Nephron (organoid): Measurements from ENCODE around the gene PARP14.

Source experiments
- H3K27ac Mint-ChIP-seq, 3 experiments: 2 replicates each; pipeline ENCODE4 v1.8.0; 2020; ENCODE audit warnings: mixed read lengths in 3 of 3, mild to moderate bottlenecking in 2 of 3, moderate library complexity in 1 of 3
- H3K27me3 Mint-ChIP-seq: 2 replicates; pipeline ENCODE4 v1.8.0; 2021; ENCODE audit warnings: low read depth, mild to moderate bottlenecking, moderate library complexity, mixed read lengths
- H3K36me3 Mint-ChIP-seq: 2 replicates; pipeline ENCODE4 v1.8.0; 2020; ENCODE audit warnings: low read depth, mixed read lengths
- H3K4me1 Mint-ChIP-seq: 2 replicates; pipeline ENCODE4 v1.8.0; 2020; ENCODE audit warnings: mixed read lengths
- H3K4me3 Mint-ChIP-seq, 3 experiments: 2 replicates each; pipeline ENCODE4 v1.8.0; 2020; ENCODE audit warnings: mild to moderate bottlenecking in 3 of 3, mixed read lengths in 3 of 3, moderate library complexity in 2 of 3
- H3K9me3 Mint-ChIP-seq: 2 replicates; pipeline ENCODE4 v1.8.0; 2020; ENCODE audit warnings: mixed read lengths
- TF ChIP-seq, protein P1 (sequence below), 3 experiments: fragments of 200-600 bp; sonication (generic); IDR thresholded peaks; one replicate each; pipeline ENCODE4 v1.5.0; 2021; ENCODE audit warnings: antibody characterized with exemption in 3 of 3; ENCODE audit not compliant: unreplicated experiment in 3 of 3

PARP14 gene

DNA sequence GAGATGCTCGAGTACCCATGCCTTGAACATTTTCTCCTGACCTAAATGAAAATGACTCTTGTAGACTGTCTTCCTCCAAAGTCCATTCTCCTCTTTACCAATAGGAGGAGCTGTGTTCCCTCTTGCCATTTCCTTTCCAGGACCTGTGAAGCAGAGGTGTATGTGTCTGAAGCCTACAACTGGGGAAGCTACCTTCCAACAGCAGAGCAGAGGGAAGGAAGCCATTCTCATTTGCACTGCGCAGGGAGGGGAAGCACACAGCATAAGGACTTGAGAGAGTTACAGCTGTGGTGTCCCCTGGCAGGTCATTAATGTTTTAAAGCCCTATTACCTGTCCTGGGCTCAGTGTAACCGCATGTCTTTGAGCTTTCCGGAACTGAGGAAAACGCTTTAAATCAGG lies 74.3 kb downstream of the PARP14 start:
- H3K9me3 Mint-ChIP-seq: no peaks in the 10 kb centered on the region
- H3K27ac Mint-ChIP-seq: no peak overlapping the region
- H3K36me3 Mint-ChIP-seq: peaks cover 26% of the 10 kb centered on the region
- TF ChIP-seq, protein P1, sequence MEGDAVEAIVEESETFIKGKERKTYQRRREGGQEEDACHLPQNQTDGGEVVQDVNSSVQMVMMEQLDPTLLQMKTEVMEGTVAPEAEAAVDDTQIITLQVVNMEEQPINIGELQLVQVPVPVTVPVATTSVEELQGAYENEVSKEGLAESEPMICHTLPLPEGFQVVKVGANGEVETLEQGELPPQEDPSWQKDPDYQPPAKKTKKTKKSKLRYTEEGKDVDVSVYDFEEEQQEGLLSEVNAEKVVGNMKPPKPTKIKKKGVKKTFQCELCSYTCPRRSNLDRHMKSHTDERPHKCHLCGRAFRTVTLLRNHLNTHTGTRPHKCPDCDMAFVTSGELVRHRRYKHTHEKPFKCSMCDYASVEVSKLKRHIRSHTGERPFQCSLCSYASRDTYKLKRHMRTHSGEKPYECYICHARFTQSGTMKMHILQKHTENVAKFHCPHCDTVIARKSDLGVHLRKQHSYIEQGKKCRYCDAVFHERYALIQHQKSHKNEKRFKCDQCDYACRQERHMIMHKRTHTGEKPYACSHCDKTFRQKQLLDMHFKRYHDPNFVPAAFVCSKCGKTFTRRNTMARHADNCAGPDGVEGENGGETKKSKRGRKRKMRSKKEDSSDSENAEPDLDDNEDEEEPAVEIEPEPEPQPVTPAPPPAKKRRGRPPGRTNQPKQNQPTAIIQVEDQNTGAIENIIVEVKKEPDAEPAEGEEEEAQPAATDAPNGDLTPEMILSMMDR (IDR thresholded peaks at IDR 0.05; ENCODE audit: unreplicated experiment in 3 of 3): peak; percentile 38 to 58 (median 38)
- H3K4me1 Mint-ChIP-seq: no peaks in the 10 kb centered on the region
- H3K4me3 Mint-ChIP-seq: no peak overlapping the region
- H3K27me3 Mint-ChIP-seq: no peaks in the 10 kb centered on the region

DNA sequence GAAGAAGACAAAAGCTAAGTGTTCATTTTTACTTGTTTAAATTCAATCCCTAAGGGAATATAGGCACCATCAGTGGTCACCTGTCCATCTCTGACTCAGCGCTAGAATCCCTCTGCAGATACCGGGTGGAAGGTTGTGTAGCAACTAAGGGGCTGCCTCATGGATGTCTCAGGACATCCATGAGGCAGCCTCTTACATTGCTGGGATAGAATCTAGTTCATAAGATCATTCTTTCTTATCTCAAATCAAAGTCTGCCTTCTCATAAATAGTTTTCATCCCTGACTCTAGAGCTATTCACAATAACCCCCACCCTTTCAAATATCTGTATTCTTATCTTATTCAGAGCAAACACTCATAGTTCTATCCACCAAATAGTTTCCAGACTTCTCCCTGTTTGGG lies 74.9 kb downstream of the PARP14 start:
- H3K4me1 Mint-ChIP-seq: peaks cover 5% of the 10 kb centered on the region
- TF ChIP-seq, protein P1 (IDR thresholded peaks at IDR 0.05; ENCODE audit: unreplicated experiment in 3 of 3): no peak
- H3K9me3 Mint-ChIP-seq: no peaks in the 10 kb centered on the region

DNA sequence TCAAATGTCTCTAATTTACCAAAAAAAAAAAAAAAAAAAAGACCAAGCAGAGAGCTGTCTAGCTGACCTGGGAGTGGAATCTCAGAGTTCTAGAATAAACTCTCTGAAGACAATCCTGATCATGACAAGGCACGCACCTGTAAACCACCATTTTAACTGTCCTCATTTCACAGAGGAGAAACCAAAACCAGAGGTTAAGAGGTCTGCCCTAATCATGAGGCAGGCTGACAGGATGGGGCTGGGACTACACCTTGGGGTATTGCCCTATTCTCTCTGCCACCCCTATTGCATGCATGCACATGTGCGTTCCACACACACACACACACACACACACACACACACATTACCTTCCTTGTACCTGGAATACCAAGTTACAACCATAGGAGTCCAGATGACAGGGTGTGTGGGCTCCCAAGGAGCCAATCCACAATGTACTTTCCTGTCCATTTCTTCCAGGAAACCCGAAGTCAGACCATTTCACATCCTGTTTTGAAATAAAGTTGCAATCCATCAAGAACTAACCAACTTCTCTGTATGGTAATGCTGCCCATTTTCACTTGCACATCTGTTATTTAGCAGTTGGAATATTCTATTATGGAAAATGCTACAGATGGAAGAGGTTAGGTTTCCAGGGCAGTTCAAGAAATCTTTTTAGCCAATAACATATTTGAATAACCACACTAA lies 78.4 kb downstream of the PARP14 start:
- H3K27me3 Mint-ChIP-seq: no peaks in the 10 kb centered on the region
- H3K27ac Mint-ChIP-seq: no peak overlapping the region
- H3K4me1 Mint-ChIP-seq: peaks cover 10% of the 10 kb centered on the region
- H3K9me3 Mint-ChIP-seq: no peaks in the 10 kb centered on the region
- H3K36me3 Mint-ChIP-seq: peaks cover 10% of the 10 kb centered on the region
- TF ChIP-seq, protein P1 (IDR thresholded peaks at IDR 0.05; ENCODE audit: unreplicated experiment in 3 of 3): no peak
- H3K4me3 Mint-ChIP-seq: no peak overlapping the region

More for the DNA sequence above, 74.9 kb downstream of the PARP14 start:
- Mint-ChIP-seq H3K27ac (peak overlapping the region in 1 of 3 experiments; percentile 4), H3K4me3 (no peak overlapping the region), H3K27me3 (no peaks in the 10 kb centered on the region), H3K36me3 (peaks cover 26% of the 10 kb centered on the region)

DNA sequence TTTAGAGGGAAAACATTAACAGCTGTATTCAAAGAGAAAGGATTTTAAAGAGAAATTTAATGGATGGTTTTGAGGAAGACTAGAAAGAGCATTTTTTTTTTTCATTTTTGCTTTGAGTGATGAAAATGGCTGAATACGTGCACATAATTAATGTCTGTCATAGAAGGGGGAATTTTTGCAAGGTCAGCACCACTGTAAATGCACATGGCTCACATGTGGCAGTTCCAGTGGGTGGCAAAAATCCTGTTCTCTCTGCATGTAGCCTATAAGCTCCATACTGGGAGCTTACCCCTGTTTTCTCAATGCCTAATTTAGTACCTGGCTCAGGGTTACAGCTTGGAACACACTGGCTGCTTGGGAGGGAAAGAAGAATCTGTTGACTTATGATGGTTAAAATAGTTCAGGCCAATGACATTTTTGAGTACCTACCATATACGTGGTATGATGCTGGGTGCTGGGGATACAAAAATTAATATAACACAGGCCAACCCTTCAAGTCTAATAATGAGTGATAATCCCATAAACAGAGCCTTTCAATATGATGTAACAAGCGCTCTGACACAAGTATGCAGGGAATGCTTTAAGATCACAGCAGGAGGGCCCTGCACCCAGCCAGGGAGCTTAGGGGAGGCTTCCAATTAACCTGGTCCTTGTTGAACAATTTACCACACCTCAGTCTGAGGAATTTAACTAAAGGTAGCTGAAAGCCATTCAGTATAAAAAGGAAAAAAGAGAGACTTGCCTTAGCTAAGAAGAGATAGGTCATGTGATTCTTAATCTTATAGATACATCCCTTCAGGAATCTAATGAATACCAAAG lies 80.0 kb downstream of the PARP14 start:
- peaks cover 4% of the 10 kb centered on the region for H3K36me3 Mint-ChIP-seq
- H3K27me3 Mint-ChIP-seq: no peaks in the 10 kb centered on the region
- H3K4me3 Mint-ChIP-seq: no peak overlapping the region
- TF ChIP-seq, protein P1 (IDR thresholded peaks at IDR 0.05; ENCODE audit: unreplicated experiment in 3 of 3): no peak
- peaks cover 10% of the 10 kb centered on the region for H3K4me1 Mint-ChIP-seq
- peak overlapping the region in 2 of 3 experiments; percentile 64 to 73 for H3K27ac Mint-ChIP-seq
- no peaks in the 10 kb centered on the region for H3K9me3 Mint-ChIP-seq

DNA sequence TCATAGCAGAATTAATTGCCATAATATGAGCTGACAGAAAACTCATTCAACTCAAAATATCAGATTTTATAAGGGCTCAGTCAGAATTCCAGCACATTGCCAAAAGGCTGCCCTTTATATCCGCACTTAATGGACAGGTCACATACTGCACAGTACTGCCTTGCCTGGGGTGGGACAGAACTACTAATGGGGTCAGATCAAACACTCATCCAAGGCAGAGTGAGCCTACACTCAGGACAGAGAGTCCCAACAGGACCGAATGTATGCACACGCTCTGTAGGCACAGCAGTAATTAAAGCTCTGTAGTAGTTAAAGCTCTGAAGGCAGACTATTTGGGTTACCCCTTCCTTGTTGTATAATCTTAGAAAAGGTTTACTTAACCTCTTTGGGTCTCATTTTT lies 85.8 kb downstream of the PARP14 start:
- TF ChIP-seq, protein P1 (IDR thresholded peaks at IDR 0.05; ENCODE audit: unreplicated experiment in 3 of 3): no peak
- Mint-ChIP-seq H3K27ac (no peak overlapping the region), H3K9me3 (no peaks in the 10 kb centered on the region), H3K27me3 (no peaks in the 10 kb centered on the region), H3K36me3 (peaks cover 4% of the 10 kb centered on the region), H3K4me1 (no peaks in the 10 kb centered on the region), H3K4me3 (no peak overlapping the region)
